Erythroblast (primary cell): ENCODE measurements around the gene EIF3F.

Experiments used
- DNase-seq, 2 experiments: peaks; one replicate each; lab custom pipeline; 2025; lab: John Stamatoyannopoulos, UW
- GATA1 ChIP-seq: IDR thresholded peaks from 2 replicates; pipeline ENCODE4 v1.6.1; 2011; ENCODE audit warnings: low read depth, mild to moderate bottlenecking, control low read depth, low read length, moderate library complexity
- POLR2A ChIP-seq: IDR thresholded peaks from 2 replicates; pipeline ENCODE4 v1.6.1; 2011; ENCODE audit warnings: mild to moderate bottlenecking, low read length

Gene EIF3F

DNA sequence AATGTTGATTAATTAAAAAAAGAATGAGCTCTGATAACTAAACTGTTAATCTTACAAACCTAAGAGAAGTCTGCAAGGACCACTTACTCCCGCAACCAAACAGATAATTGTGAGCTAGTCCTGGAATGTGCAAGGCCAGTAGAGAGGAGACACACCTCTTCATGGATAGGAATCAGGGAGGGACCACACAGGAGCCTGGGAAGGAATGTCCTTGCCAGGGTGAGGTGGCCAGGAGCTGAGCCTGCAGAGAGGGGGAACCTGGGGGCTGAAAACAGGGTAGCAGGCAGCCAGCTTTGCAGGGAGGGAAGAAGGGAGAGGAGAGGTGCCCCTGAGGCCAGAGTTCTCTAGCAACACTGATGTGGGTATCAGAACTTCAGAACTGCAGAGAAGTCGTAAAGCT, 12.5 kb upstream of the EIF3F start:
- DNase-seq = no peak
- no peak for TF ChIP-seq GATA1
- TF ChIP-seq POLR2A = no peak

DNA sequence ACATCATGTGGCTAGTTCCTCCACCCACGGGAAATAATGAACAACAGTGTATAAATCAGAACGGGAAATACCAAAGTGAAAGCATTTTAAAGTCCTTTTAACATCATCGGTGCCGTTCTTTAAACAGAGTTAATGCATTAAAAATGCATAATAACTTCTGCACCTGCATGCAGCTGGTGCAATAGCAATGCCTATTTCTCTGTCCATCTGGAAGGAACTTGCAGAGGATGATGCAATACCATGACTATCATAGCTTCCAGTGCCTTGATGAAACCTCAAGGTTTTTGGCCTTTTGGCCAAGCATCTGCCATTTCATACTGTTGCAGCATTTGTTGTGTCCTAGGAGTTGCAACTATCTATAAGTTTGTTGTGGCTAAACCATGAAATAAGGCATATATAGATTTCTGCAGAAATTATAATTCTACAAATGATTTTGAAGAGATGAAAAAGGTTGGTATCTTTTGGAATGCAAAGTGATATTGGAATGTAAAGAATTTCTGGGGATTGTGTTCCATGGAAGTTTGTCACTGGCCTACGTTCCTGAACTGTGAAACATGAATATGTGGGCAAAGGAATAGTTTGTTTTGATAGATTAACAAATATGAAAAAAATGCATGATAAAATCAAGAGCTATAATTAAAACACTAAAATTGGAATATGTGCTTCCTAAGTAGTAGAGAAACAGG, 9.8 kb upstream of the EIF3F start:
- TF ChIP-seq GATA1 (no peak), POLR2A (no peak)
- DNase-seq = peak; percentile 57 to 76

DNA sequence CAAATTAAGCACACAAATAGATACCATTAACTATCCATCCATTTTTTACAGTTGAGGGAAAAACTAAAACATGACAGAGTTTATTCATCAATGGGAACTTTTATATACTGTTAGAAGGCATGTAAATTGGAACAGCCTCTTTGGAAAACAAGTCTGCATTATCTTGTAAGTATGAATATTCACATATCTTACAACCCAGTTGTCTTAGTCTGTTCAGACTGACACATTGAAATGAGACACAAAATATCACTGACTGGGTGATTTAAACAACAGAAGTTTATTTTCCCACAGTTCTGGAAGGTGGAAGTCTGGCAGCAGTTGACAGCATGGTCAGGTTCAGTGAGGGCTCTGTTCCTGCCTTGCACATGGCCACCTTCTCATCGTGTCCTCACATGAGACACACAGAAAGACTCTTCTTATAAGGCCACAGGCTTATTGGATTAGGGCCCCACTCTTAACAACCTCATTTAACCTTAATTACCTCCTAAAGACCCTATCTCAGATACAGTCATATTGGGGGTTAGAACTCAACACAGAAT, 5.4 kb upstream of the EIF3F start:
- DNase-seq = no peak
- TF ChIP-seq POLR2A = no peak
- TF ChIP-seq GATA1 = no peak

DNA sequence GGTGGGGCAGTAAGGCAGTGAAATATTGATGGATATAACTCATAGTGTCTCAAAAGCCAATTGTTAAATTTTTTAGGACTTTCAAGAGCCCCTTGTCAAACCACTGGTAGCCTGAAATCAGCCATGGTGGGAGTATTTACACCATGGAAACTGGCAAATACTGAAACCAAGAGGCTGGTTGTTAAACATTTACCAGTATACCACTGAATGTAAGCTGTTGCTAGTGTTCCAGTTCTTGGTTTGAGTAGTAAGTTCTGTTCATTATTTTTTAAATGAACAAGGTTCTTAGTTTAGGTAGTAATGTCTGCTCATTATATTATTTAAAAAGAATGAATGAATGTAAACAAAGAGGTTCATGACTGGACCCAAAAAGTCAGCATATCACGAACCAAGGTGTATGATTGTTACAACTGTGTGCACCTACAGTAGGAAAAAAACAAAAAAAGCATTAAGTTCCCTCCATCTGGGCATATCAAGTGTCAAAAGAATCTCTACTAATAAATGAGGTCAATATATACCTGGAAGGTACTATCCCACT, 4.5 kb upstream of the EIF3F start:
- TF ChIP-seq POLR2A (no peak), GATA1 (no peak)
- DNase-seq = no peak

DNA sequence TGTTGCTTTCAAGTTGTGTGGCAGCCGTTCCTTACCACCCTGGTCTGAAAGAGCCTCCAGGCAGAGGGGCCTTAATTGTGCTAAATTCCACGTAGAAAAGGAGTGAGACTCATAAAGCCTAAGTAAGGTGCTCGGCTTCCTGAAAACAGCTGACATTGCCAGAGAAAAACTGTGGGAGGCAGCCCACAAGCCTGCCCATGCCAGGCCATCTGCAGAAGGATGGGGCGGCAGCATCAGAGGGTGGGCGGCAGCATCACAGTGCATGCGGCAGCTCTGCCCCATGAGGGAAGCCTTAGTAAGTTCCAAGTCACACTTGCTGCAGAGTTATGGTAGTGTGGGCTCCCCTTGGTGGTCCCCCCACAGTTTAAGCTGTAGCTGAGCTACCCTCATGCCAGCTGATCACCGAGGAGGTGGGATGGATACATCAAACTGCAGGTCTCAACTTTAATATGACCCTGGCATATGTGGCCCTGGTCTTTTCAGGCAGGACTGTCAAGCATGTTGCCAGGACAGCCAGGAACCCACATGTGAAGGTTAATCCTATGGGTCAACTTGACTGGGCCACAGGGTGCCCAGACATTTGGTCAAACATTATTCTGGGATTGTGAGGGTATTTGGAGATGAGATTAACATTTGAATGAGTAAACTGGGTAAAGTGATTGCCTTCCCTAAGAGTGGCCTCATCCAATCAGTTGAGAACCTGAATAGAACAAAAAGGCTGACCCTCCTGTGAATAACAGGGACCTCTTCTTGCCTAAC, 3.1 kb upstream of the EIF3F start:
- TF ChIP-seq GATA1 = no peak
- DNase-seq = no peak

DNA sequence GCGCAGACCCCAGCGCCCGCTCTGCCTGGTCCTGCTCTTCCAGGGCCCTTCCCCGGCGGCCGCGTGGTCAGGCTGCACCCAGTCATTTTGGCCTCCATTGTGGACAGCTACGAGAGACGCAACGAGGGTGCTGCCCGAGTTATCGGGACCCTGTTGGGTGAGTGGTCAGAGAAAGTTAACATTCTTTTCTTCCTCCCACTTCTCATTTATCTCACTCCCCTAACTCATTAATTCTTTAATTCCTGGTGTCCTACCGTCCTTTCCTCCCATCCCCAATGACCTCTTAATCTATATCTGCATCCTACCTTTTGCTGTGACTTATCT, 385 bp downstream of the EIF3F start:
- peak in 1 of 2 experiments; percentile 33 for DNase-seq

DNA sequence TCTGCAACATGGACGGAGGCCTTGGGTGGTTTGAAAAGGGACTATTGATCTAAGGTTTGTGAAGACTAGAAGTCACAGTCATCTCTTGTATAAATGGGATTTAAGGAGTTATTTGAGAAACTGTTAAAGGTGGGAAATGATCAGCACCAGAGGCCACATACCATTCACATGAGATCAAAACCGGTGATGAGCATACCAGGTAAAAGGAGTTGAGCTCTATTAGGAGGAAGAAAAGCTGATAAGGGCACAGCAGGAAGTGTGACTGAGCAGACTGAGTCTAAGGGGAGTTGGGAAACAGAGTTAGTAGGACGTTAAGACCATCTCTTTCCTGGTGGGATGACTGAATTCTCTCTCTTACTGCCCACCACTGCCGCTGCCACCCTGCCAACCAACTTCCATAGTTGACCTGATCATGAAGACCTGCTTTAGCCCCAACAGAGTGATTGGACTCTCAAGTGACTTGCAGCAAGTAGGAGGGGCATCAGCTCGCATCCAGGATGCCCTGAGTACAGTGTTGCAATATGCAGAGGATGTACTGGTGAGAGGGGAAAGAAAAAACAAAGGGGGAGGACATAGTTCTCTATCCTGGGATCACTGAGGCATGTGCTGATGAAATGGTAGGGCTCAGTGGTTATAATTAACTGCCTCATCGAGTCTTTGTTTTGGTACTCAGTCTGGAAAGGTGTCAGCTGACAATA, 7.6 kb downstream of the EIF3F start:
- TF ChIP-seq POLR2A (no peak), GATA1 (no peak)
- DNase-seq = no peak

DNA sequence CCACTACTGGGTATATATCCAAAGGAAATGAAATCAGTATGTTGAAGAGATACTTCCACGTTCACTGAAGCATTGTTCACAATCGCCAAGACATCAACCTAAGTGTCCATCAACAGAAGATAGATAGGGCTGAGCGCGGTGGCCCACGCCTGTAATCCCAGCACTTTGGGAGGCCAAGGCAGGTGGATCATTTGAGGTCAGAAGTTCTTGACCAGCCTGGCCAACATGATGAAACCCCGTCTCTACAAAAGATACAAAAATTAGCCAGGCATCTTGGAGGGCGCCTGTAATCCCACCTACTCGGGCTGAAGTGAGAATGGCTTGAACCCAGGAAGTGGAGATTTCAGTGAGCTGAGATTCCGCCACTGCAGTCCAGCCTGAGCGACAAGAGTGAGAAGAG, 12.7 kb downstream of the EIF3F start:
- DNase-seq = no peak
- no peak for TF ChIP-seq POLR2A

DNA sequence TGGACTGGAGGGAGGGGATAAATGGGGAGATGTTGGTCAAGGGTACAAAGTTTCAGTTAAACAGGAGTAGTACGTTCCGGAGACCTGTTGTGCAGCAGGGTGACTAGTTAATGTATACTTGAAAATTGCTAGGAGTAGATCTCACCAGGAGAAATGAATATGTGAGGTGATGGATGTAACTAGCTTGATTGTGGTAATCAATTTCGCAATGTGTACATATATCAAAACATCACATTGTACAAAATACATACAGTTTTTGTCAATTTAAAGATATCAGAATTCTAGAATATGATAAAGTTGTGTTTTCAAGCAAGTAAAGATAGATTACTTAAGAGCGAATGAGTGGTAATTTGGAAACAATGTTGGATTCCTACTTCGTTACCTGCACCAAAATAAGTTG, 13.3 kb downstream of the EIF3F start:
- TF ChIP-seq GATA1 (no peak), POLR2A (no peak)
- DNase-seq = no peak

DNA sequence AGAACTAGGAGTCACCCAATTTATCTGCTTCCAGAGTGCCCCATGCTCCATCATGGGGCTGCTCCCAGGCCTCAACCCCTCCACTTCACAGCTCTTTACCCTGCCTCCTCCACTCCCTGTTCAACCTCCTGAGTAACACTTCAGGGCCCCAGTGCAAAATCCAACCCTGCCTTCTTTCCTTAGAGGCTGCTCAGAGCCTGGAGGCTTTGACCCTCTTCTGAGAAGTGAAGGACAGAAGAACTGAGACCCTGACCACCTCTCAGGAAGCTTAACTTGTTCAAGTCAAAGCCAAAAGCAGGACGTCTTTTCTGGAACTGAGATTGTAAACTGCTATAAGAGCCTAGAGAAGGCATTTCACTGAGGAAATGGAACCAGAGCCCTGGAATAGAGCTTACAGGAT, 15.5 kb downstream of the EIF3F start:
- TF ChIP-seq POLR2A (no peak), GATA1 (no peak)
- DNase-seq = no peak

DNA sequence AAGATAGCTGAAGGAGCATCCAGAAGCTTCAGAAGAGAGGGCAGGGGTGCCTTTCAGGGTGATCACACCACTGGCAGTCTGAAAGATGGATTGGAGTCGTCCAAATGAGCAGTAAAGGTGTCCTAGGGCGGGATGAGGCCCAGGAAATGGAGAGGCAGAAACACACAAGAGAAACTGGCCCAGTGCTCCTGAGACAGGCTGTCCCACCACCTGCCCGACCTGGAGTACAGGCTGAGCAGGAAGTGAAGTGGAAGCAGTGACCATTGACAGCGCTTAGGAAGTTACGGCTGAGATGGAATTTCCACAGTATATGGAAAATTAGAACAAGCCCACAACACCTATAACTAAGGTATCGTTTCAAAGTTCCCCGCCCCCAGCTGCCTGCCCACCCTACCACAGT, 16.1 kb downstream of the EIF3F start:
- no peak for TF ChIP-seq POLR2A
- no peak for TF ChIP-seq GATA1
- DNase-seq = no peak

DNA sequence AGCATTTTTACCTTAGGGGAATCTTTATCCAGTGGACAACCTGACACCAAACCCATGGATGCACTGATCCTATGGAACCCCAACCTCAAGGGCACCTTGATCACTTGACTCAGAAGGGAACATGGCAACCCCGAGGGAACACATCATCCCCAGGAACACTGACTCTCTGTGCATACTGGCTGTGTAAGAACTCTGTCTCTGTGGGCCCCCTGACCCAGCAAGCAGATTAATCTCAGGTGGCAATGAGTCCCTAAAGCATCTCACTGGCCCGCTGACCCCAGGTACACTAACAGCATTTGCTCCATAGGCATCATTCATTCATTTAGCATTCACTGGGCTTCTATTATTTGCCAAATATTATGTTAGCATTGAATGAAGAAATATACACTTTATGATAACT, 16.9 kb downstream of the EIF3F start:
- no peak for TF ChIP-seq GATA1
- no peak for TF ChIP-seq POLR2A
- no peak for DNase-seq

DNA sequence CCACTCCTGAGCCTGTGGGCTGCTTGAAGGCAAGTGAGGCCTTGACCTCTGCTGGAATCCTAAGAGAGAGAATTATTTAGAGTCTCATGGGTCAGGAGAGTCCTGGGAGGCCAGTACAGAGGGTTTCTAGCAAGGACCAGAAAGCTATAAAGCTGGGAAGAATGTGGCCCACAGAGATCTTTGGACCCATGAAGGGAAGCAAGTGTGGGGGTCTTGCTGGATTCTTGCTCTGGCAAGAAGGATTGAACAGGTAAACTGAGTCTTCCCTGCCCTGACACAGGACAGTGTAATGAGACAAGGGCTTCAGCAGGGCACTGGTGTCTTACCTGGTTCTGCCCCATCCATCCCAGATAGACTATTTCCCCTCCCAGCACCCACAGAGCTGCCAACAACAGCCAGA, 18.4 kb downstream of the EIF3F start:
- TF ChIP-seq GATA1 (no peak), POLR2A (no peak)
- DNase-seq = no peak

DNA sequence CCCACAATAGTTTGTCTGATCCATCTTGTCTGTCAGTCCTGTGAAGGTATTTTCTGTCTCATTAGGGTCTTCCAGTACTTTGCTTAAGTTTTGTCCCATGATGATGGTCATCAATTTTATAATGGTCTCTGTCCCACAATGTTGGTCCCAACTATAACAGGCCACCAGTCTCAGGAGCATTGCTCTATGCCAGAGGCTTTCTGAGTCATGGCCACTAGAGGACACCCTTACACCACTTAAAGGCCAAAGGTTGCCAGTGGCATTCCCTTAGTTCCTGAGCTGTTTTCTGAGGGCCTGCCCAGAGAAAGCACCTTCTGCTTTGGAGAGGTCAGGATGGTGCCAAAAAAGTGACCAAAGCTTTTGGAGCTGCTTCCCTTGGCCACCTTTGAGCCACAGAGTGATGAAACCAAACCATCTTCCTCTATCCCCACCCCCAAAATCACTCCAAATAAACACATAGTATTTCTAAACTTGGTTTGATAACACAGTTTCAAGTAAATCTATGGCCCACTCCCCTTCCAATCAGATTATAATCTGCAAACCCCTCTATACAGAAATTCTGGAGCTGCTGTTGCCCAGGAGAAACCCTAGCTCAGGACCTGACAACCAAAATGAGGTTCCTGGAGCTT, 19.3 kb downstream of the EIF3F start:
- peak; percentile 39 to 69 for DNase-seq
- TF ChIP-seq GATA1 (no peak), POLR2A (no peak)
